GM18867 (cell line): ENCODE data around the gene ZCCHC24.
A peak's percentile ranks its signal among the peaks of the same experiment; 100 is the strongest.

Source experiments
- ATAC-seq: cut with Tn5 transposase; IDR thresholded peaks from one replicate; pipeline ENCODE4 v1.9.1; 2021; ENCODE audit warnings: mild to moderate bottlenecking, moderate library complexity; ENCODE audit not compliant: unreplicated experiment

Gene ZCCHC24

DNA sequence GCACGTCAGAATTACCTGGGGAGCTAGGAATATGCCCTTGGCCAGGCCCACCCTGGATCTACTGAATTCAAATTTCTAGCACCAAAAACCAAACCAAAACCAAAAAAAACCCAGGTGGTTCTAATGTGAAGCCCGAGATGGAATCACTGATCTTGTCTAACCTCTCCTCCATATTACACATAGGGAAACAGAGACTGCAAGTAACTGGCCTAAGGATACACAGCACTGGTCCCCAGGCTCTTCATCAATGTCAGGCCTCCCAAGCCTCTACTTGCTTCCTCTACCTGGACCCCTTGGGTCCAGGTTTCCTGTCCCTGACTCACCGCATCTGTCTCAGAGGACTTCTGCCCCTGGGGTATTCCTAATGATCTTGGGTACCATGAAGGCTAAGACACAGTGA lies 30.7 kb downstream of the ZCCHC24 start:
- ATAC-seq: no peak

DNA sequence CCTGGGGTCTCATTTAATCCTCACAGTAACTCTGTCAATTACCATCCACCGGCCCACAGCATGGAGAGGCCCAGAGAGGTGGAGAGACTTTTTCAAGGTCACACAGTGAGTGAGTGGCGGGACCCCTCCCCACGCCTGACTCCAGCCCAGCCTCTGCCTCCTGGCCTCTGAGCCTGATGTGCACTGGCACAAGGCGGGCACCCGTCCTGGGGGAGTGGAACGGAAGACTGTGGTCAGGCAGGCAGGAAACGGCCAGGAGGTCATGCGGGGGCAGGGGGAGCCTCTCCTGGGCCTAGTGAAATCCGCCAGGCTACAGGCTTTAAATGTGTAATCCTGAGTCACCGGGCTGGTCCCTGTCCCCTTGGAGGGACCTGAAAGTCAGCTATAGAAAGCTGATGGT lies 32.2 kb downstream of the ZCCHC24 start:
- peak; percentile 39 for ATAC-seq

DNA sequence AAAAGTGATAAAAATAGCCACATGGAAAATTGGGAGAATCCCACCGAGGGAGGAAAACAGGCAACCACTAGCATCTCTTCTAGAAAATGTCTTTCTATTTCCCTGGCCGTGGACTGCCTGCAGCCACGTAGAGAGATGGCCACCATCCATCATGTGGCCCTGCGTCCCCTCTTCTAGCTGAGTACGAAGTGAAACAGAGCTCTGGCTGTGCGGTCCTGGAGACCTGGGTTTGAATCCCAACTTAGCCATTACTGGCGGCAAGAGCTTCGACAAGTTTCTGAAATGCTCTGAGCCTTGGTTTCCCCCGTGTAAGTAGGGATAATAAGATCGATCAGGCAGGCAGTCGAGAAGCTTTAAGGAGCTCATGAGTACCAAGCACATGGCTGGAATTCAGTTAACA lies 32.9 kb downstream of the ZCCHC24 start:
- ATAC-seq: no peak

DNA sequence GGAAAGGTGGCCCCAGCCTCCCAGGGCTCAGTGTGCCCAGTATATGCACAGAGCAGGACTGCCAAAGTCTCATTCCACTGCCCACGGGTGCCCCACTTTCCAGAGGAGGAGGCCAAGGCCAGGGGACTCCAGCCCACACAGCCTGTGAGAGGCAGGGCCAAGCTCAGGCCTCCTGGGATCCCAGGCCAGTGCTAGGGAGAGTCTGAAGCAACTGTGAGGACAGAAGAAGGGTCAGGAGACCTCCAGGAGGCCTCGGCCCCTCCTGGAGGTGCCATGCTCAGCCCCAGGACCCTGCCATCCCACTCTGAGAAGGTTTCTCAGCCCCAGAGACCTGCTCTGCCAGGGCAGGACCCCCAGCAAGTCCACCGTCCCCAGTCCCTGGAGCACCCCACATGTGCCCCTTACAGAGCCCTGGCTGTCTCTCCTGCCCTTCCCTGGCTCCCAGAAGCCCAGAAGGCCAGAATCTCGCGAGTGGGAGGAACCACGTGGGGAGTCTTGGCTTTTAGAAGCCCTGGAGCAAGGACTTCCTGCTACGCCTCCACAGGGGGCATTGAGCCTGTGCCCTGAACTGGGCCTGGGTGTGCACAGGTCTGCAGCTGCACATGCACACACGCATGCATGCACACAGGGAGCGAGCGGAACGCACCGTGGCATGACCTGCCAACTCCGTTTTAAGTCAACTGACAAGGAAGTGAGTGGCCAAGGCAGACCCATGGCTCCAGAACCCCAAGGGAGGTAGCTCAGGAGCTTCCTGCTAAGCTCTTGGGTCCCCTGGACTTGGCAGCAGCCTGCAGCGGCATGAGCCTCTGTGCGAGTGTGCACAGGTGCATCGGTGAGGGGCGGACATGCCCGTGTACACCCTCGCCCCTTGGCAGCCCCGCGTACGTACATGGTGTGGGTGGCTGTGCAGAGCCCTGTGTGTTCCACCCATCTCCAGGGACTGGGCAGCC lies 33.6 kb downstream of the ZCCHC24 start:
- ATAC-seq: no peak

DNA sequence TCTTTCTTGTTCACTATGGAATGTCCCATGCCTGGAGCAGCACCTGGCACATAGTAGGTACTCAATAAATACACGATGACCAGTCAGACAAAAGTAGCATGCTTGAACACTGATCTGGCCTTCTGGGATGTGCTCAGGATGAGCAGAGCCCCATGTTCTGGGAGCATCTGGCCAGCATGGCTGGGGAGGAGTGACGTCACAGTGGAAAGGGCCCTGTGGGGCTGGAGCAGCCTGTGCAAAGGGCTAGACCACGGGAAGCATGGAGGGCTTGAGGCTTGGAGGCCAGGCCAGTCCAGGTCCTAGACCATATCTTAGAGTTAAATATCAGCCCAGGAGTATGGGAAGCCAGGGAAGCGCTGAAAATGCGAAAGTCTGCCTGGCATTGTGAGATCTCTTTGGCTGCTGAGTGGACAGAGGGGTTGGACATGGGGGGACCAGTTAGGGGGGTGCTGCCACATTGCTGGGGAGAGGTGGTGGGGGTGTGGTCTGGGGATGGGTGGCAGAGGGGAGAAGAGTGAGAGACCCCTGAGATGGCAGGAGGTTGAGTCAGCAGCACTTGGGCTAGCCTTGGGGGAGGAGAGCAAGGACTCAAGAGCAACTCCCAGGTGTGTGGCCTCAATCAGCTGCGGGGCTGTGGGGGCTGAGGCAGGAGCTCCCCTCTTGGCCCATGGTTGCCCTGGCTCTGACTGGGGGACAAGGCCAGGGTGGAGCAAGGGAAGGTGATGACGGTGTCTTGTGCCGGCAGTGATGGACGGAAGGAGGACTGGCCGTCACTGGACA lies 34.9 kb downstream of the ZCCHC24 start:
- ATAC-seq: no peak

DNA sequence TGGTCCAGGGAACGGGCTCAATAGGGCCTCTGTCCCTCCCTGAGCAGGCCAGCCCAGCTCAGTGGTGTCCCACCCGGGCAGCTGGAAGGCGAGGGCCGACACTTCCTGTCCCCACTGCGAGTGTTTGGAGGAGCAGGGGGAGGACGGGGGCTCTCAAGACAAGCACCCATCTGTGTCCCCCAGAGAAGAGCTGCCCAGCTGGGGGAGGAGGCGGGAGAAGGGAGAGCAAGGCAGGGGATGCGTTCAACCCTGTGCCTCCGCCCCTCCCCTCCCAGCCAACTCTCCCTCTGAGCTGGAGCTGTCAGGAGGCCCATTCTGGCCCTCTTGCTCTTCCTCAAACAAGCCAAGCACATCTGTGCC lies 35.7 kb downstream of the ZCCHC24 start:
- no peak for ATAC-seq

DNA sequence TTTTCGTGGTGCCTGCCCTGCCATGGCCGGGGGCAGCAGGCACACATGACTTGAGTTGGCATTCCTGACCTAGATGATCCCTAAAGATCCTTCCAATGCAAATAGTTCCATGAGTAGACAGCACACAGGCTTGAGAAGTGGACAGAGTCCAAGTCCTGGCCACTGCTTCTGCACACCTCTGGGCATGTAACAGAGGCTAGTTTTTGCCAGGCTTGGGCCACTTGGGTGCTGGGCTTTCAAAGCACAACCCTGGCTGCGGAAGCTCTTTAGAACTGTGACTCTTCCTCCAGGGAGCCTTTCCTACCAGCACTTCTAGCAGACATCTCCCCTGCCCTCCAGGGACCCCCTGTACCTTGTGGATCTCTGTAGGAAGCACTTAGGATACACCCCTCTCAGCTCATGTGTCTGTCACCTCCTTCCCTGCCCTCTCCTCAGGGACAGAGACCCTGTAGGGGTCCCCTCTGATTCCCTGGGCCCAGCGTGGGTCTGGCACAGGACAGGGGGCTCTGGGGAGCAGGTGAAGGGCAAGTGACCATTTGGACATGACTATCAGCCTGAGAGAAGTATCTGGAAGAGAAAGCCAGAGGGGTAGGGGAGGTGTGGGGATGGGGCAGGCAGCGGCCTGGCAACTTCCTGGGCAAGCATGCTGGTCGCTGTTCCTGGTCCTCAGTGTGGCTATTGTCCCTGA lies 36.2 kb downstream of the ZCCHC24 start:
- ATAC-seq: no peak

DNA sequence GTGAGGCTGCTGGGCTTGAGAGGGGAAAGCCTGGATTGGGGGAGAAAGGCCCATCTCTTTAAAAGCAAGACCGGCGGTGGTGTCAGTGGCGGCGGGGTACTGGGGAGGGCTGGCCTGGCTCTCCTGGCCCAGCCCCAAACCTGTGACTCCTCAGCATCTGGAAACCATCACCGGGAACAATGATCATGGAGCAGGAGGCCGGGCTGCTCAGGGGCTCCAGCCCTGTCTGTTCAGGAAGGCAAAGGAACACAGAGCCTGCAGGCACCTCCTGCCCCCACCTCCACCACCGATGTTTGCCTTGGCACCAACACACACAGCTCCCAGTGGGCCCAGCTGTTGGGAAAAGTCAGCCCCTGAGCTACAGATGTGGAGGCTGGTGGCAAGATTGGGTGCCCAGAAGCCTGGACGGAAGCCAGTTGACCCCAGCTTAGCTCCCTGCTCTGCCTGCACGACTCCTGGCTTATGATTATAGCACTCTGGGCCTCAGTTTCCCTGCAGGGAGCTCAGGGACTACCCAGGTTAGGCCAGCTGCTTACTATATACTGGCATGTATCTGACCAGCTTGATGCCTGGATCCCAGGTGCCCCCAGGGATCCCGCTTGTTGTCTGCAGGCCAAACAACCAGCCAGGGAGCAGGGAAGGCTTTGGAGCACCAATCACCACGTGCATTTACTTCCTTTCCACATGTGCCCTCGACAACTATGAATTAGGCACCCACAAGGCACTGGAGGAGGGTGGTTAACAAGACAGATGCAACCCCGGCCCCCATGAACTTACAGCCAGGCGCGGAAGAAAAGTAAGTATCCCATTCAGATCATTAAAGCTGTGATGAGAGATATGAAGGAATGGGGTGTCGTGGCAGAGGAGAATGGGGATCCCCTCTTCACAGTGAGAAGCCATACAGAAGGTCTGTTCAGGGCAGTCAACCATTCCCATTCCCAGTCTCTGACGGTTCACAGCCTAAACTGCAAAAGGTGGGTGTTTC lies 37.3 kb downstream of the ZCCHC24 start:
- ATAC-seq: no peak

DNA sequence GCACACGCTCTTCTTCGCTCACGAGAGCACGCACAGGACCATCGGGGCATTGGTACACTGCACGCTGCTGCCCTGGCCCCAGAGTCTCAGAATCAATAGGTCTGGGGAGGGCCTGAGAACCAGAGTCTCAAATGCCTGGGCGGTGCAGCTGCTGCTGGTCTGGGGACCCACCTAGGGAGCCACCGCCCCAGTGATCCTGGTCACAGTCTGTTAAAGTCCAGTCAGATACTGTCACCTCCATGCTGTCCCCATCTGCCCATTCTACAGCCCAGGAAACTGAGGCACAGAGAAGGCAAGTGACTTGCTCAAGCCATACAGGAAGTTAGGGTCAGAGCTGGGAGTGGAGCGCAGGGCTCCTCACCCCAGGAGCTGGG lies 38.0 kb downstream of the ZCCHC24 start:
- ATAC-seq: no peak

DNA sequence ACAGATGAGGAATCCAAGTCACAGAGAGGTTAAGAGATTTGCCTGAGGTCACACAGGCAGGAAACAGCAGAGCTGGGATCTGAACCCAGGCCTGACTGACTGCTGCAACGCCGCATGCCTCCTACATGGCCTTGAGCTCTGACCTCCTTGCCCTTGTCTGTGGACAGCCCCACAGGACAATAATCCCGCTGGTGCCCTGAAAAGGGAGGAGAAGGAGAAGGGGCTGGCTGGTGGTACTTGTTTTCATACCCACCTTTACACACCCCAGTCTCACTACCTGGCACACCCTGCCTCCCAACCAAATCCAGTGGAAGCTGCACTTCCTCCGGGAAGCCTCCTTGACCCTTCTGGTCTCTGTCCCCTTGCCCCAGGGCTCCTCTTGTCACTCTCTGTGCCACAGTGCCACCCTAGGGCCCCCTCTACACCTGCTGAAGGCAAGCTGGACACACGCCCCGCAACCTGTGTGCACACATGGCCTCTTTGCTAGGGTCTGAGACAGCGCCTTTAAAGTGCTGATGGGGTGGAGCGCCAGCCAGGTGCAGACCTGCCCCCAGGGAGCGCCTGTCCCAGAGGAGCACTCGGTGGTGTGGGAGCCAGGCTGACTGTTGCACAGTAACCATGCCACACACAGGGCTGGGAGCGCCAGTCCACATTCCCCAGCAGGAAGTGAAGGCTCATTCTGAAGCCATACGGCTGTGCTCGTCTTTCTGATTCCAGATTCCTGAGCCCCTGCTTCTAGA lies 38.6 kb downstream of the ZCCHC24 start:
- ATAC-seq: no peak

DNA sequence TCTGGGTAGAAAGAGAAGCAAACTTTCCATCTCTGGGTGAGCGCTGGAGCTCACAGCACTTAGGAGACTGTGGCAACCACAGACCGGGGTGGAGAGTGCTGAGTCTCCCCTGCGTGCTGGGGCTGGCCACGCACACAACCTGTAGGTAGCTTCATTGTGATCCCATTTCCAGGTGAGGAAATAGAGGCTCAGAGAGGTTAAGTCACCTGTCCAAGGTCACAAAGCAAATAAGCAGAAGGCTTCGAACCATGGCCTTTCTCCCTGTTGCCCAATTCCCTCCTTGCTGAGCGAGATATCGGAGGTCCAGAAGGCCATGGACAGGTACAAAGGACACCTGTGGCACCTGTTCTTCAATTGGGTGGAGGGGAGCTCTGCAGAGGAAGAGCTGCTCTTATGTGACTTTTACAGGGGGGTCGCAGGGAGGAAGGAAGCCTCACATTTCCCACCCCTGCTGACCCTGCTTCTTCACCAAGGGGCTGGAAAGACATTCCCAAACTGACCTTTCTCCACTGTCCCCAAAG lies 39.4 kb downstream of the ZCCHC24 start:
- ATAC-seq: no peak

DNA sequence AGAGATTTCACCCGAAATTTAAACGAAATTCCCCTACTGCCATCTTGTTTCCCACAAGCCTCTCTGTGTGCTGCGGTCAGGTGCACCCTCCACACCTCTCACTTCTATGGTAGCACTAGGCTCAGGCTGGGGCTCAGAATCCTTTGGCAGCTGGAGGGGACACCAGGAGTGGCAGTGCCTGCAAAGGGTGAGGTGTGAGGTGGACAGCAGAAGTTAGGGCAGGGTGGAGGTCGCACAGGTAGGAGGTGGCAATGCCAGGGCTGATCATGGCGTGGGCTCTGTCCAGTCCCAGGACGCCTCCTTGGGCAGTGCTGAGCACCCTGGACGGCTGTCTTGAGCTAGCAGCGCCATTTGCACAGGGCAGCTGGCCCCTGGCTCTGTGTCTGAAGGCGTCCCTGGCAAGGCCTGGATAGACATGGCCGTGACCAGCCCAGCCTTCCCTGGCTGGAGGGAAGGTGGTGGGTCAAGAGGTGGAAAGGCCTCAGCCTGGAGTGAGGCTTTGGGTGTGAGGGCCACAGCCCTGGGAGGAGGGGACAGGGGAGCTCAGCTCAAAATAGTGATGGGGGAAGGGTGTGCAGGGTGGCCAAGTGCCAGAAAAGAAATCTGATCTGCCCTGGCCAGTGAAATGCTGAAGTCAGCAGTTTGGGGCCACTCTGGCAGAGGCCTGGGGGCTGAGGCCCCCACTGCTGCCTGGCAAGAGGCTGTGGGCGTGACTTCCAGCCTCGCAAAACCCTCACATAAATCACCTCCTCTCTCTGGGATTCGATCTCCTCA lies 40.0 kb downstream of the ZCCHC24 start:
- ATAC-seq: no peak

DNA sequence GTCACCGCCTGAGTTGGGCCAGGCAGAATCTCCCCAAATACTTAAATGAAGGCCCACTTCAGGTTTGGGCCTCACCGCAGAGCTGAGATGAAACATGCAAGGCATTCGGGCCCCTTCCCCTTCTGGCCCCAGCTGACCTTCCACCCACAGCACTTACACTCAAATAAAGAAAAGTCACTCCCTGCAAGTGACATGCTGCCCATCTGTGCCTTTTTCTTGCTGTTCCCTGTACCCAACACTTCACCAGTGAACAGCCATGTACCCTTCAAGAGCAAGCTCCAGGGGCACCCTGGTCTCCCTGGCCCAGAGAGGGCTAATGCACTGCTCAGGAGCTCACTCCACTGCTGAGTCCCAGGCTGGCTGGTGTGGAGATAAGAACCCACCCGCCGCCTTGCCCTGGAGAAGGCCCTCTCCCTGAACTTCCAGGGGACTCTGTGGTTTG lies 40.7 kb downstream of the ZCCHC24 start:
- ATAC-seq: no peak

DNA sequence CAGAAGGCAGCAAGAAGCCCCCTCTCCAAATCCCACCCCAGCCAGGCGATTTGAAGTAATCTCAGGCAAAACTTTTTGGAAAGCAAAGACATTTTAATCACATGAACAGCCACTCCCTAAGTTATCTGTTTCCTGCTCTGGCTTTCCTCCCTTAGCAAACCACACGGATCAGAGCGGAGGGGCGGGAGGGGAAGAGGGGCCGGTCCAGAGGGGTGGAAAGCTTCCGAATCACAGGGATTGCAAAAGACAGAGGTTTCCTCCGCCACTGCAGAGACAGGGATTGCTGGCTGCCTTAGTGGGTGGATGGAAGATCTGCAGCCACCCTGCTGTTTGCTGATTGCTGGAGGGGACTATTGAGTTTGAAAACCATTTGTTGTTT lies 41.2 kb downstream of the ZCCHC24 start:
- no peak for ATAC-seq

DNA sequence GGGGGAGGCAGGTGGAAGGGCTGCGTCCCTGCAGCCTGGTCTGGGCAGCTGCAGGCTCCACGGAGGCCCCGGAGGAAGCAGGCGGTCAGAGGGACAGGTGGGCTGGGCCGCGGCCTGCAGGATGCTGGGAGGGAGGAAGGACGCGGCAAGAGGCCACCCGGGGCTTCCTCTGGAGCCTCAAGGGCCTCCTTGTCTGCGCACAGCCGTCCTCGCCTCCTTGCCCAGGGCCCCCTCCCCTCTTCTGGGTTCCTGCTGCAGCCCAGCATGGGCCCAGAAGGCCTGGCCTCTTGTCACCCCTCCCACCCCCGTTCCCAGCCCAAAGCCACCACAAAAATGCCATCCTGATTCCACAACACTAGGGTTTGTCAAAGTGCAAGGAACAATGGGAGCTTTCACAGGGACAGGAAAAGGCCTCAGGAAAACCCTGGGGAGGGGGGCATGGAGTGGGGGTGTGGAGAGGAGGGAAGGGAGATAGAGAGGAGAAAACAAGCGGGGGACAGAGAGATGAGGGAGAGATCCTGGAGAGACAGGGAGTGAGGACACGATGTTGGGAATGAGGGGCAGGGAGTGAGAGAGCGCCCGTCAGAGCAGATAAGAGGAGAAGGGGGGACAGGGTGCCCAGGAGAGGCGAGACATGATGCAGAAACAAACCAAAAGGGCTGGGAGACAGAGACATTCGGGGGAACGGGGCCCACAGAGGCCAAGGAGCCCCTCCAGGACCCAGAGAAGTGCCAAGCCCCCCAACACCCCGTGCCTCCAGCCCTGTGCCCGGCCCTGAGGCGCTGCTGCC lies 41.8 kb downstream of the ZCCHC24 start:
- no peak for ATAC-seq

DNA sequence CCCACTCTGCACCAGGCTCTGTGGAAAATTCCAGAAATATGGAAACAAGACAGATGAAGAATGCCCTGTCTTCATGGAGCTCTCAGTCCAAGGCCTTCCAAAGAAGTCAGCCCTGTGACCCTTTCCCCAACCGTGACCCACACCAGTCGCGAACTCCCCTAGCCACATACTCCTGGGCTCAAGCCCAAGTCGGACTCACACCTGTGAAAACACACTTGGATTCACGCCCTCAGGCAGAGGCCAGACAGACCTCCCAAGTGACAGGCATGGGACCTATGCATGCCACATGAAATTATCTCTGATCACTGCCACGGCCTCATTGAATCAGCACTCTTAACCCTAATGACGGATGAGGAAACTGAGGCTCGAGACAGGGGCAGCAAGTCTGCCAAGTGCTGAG lies 42.5 kb downstream of the ZCCHC24 start:
- ATAC-seq: no peak

DNA sequence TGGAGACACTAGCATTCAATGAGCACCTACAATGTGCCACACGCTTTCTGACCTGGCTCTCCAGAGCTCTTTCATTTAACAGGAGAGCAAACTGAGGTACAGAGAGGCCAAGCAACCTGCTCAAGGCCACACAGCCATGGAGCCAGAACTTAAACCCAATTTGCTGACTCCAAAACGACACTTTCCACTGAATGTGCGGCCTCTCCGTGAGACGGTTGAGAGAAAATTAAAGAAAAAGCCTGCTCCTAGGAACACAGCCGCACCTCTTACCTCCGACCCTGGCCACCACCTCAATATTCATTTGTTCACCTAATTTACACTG lies 42.8 kb downstream of the ZCCHC24 start:
- no peak for ATAC-seq
